ENCODE measurements around the gene KLHL29. TPM values are rescaled to one million over a fixed set of nuclear protein-coding genes. Genes with fewer than 3 reads are reported as not detected.

Gene KLHL29
- total RNA-seq, 1 experiment from 2014 or later: 7.7 TPM

DNA sequence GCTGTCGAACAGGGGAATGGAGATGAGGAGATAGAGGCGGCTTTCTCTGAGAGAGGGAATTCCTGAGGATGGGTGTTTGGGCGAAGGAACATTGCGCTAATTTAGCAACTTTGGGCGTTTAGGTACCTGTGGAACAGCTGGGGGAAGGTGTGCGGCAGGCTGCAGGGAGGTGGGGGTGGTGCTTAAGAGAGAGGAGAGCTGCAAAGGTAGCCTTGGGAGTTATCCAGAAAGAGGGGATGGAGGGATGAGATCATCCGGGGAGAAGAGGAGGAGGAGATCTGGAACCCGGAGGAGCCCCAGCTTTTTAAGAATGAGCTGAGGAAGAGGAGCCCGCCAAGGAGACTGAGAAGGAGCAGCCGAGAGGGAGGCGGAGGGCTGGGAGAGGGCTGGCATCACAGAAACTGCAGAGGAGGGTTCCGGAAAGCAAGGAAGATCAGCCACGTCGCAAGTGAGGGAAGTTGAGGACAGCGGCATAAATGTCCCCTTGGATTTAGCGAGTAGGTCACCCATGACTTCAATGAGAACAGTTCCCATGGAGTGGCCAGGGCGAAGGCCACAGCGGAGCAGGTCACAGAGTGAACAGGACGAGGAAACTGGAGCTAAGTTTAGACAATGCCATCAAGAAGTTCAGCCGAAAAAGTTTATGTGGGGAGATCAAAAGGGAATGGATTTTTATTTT, 174.7 kb downstream of the KLHL29 start:
- Histone ChIP-seq H3K27ac (ENCODE audit: low read length) (no peak overlapping the region), H3K9me3 (ENCODE audit: control insufficient read depth, insufficient read depth, low read depth, low read length) (no peaks in the 10 kb centered on the region), H3K4me1 (ENCODE audit: control insufficient read depth, insufficient read depth, low read length) (no peaks in the 10 kb centered on the region), H3K27me3 (ENCODE audit: control insufficient read depth, insufficient read depth, low read length) (no peaks in the 10 kb centered on the region), H3K36me3 (ENCODE audit: control insufficient read depth, insufficient read depth, low read length) (no peaks in the 10 kb centered on the region), H3K4me3 (ENCODE audit: low read depth in 2 of 2, low read length in 2 of 2) (no peak overlapping the region)
- ATAC-seq: no peak
- BruUV-seq (replicated peaks): no TSS peak
- intact Hi-C loops (cut with micrococcal nuclease; ENCODE audit: unreplicated experiment): no loop called here
- CTCF ChIA-PET: no interaction called here
- POLR2A ChIA-PET: no interaction called here
- in situ Hi-C loops (cut with HindIII; ENCODE audit: low pct_unique_long_range_greater_than_20kb, low sequenced_read_pairs): no loop called here
- no peak for DNase-seq (ENCODE audit: low read depth, low spot score)
- TF ChIP-seq TCF7L2 (IDR thresholded peaks at IDR 0.05; ENCODE audit: low read depth, low read length): no peak
- TF ChIP-seq POLR2AphosphoS5 (IDR thresholded peaks at IDR 0.05; ENCODE audit: low read depth, low read length): no peak
- TF ChIP-seq, protein P1, sequence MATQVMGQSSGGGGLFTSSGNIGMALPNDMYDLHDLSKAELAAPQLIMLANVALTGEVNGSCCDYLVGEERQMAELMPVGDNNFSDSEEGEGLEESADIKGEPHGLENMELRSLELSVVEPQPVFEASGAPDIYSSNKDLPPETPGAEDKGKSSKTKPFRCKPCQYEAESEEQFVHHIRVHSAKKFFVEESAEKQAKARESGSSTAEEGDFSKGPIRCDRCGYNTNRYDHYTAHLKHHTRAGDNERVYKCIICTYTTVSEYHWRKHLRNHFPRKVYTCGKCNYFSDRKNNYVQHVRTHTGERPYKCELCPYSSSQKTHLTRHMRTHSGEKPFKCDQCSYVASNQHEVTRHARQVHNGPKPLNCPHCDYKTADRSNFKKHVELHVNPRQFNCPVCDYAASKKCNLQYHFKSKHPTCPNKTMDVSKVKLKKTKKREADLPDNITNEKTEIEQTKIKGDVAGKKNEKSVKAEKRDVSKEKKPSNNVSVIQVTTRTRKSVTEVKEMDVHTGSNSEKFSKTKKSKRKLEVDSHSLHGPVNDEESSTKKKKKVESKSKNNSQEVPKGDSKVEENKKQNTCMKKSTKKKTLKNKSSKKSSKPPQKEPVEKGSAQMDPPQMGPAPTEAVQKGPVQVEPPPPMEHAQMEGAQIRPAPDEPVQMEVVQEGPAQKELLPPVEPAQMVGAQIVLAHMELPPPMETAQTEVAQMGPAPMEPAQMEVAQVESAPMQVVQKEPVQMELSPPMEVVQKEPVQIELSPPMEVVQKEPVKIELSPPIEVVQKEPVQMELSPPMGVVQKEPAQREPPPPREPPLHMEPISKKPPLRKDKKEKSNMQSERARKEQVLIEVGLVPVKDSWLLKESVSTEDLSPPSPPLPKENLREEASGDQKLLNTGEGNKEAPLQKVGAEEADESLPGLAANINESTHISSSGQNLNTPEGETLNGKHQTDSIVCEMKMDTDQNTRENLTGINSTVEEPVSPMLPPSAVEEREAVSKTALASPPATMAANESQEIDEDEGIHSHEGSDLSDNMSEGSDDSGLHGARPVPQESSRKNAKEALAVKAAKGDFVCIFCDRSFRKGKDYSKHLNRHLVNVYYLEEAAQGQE (IDR thresholded peaks at IDR 0.05; ENCODE audit: insufficient read depth in 1 of 2, low read depth in 2 of 2, low read length in 1 of 2): no peak
- TF ChIP-seq SIN3A (IDR thresholded peaks at IDR 0.05; ENCODE audit: borderline replicate concordance, insufficient read depth, low read depth, low read length): no peak
- TF ChIP-seq, protein P2, sequence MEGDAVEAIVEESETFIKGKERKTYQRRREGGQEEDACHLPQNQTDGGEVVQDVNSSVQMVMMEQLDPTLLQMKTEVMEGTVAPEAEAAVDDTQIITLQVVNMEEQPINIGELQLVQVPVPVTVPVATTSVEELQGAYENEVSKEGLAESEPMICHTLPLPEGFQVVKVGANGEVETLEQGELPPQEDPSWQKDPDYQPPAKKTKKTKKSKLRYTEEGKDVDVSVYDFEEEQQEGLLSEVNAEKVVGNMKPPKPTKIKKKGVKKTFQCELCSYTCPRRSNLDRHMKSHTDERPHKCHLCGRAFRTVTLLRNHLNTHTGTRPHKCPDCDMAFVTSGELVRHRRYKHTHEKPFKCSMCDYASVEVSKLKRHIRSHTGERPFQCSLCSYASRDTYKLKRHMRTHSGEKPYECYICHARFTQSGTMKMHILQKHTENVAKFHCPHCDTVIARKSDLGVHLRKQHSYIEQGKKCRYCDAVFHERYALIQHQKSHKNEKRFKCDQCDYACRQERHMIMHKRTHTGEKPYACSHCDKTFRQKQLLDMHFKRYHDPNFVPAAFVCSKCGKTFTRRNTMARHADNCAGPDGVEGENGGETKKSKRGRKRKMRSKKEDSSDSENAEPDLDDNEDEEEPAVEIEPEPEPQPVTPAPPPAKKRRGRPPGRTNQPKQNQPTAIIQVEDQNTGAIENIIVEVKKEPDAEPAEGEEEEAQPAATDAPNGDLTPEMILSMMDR (IDR thresholded peaks at IDR 0.05): no peak

DNA sequence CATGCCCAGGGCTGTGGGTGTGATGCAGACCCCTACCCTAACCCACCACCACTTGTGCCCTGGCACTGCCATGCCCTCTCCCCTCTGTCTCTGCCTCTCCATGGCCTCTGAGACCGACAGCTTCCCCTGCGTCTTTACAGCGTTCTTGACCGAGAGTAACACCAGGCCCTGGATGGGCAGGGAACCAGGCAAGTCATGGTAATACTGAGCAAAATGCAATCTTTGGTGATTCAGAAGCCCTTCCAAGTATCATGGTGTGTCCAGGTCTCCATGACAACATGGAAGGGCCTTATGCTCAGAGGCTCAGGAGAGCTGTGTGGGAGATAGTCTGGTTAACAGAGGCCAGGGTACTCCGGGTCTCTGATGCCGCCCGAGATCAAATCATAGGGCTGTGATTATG, 176.1 kb downstream of the KLHL29 start:
- POLR2A ChIA-PET: no interaction called here

More for the DNA sequence above, 176.1 kb downstream of the KLHL29 start:
- no peaks in the 10 kb centered on the region for H3K27me3 ChIP-seq (ENCODE audit: control insufficient read depth, insufficient read depth, low read length)
- no peaks in the 10 kb centered on the region for H3K9me3 ChIP-seq (ENCODE audit: control insufficient read depth, insufficient read depth, low read depth, low read length)
- no peak overlapping the region for H3K4me3 ChIP-seq (ENCODE audit: low read depth in 2 of 2, low read length in 2 of 2)
- in situ Hi-C loops (cut with HindIII; ENCODE audit: low pct_unique_long_range_greater_than_20kb, low sequenced_read_pairs) (no loop called here), intact Hi-C loops (cut with micrococcal nuclease; ENCODE audit: unreplicated experiment) (no loop called here)
- H3K4me1 ChIP-seq (ENCODE audit: control insufficient read depth, insufficient read depth, low read length): no peaks in the 10 kb centered on the region
- TF ChIP-seq, protein P2 (IDR thresholded peaks at IDR 0.05): no peak
- TF ChIP-seq, protein P1 (IDR thresholded peaks at IDR 0.05; ENCODE audit: insufficient read depth in 1 of 2, low read depth in 2 of 2, low read length in 1 of 2): no peak
- TF ChIP-seq SIN3A (IDR thresholded peaks at IDR 0.05; ENCODE audit: borderline replicate concordance, insufficient read depth, low read depth, low read length) (no peak), TCF7L2 (IDR thresholded peaks at IDR 0.05; ENCODE audit: low read depth, low read length) (no peak), POLR2AphosphoS5 (IDR thresholded peaks at IDR 0.05; ENCODE audit: low read depth, low read length) (no peak)
- no TSS peak for BruUV-seq (replicated peaks)
- H3K27ac ChIP-seq (ENCODE audit: low read length): no peak overlapping the region
- no peaks in the 10 kb centered on the region for H3K36me3 ChIP-seq (ENCODE audit: control insufficient read depth, insufficient read depth, low read length)
- no peak for ATAC-seq
- CTCF ChIA-PET: no interaction called here
- DNase-seq (ENCODE audit: low read depth, low spot score): no peak

All from Panc1 (cell line).